ENCODE measurements around the gene KRTAP1-4. TPM values are rescaled to one million over a fixed set of nuclear protein-coding genes. Genes with fewer than 3 reads are reported as not detected.
A peak's percentile ranks its signal among the peaks of the same experiment; 100 is the strongest.
"Not testable (repeated sequence)": the region's sequence is repeated elsewhere in the genome, so short reads cannot be mapped to it uniquely, and the experiment has no call there.

The KRTAP1-4 gene
- total and polyA plus RNA-seq, 2 experiments from 2014 or later: not detected

DNA sequence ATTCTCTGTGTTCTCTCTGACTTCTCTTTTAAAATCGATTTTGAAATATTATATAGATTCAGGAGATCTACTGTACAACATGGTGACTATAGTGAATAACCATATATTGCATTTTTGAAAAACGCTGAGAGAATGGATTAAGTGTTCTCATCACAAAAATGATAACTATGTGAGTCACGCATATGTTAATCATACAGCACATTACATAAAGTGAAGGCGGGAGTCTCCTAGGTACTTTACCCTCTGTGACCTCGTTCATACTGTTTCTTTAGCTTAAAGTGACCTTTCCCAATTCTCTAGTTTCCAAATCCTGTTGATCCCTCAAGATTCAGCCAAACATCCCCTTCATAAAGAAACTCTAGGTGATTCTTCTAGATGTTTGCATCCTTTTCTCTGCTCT, 27.2 kb downstream of the KRTAP1-4 start:
- H3K27me3 ChIP-seq (replicated peaks; ENCODE audit: insufficient read depth): no peaks in the 10 kb centered on the region
- H3K4me2 ChIP-seq (ENCODE audit: unreplicated experiment): no peak overlapping the region
- H3F3A ChIP-seq (ENCODE audit: insufficient read depth): no peaks in the 10 kb centered on the region
- H2AFZ ChIP-seq: 0 out of 2 replicates have a peak overlapping the region, but pooled peaks have one; percentile 6
- DNase-seq: peak; percentile 22
- H3K36me3 ChIP-seq (ENCODE audit: low read depth): no peaks in the 10 kb centered on the region
- no peaks in the 10 kb centered on the region for H3K9me2 ChIP-seq (ENCODE audit: insufficient read depth)
- TF ChIP-seq EZH2 (IDR thresholded peaks at IDR 0.05; ENCODE audit: insufficient read depth, poor library complexity, severe bottlenecking) (no peak), EZH2phosphoT487 (IDR thresholded peaks at IDR 0.05; ENCODE audit: insufficient read depth, low read depth) (no peak)
- peaks cover 9% of the 10 kb centered on the region; the same call in 1 of the 2 replicates for H3K4me1 ChIP-seq (ENCODE audit: insufficient read depth)
- no peak overlapping the region for H3K4me3 ChIP-seq
- in situ Hi-C loops (cut with MboI): no loop called here
- H3K79me2 ChIP-seq (ENCODE audit: insufficient read depth): no peaks in the 10 kb centered on the region
- no peak overlapping the region for H3K27ac ChIP-seq
- no peaks in the 10 kb centered on the region for H3K9me3 ChIP-seq (ENCODE audit: low read depth)
- WGBS, 2 experiments (ENCODE audit: low coverage in 1 of 2, low lambda C conversion rate in 2 of 2, missing lambda C conversion rate in 2 of 2): 43 to 51% methylated on average over 5 of the region's 5 CpGs
- no peak overlapping the region for H3K9ac ChIP-seq
- H4K20me1 ChIP-seq (ENCODE audit: insufficient read depth): no peaks in the 10 kb centered on the region

DNA sequence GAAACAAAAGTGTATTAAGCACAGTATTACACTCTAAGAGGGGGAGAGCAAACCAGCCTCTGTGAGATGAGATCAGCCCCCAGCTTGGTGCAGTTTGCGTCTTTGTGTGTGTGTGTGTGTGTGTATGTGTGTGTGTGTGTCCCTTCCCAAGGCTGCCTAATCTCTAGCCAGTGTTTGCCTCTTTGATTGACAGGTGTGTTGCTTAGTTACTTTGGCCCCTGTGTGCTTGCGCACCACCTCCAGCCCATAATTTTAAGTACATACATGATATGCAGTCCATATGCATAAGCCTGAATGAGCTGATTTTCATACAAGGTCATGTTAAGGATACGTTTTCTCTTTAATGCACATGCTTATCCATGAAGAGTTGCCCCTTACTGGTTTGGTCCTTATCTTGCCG, 28.2 kb downstream of the KRTAP1-4 start:
- H3K4me2 ChIP-seq (ENCODE audit: unreplicated experiment): no peak overlapping the region
- H3K4me3 ChIP-seq: no peak overlapping the region
- no peak overlapping the region for H3K27ac ChIP-seq
- no peaks in the 10 kb centered on the region for H3K27me3 ChIP-seq (replicated peaks; ENCODE audit: insufficient read depth)
- no peak for DNase-seq
- H3K9me3 ChIP-seq (ENCODE audit: low read depth): no peaks in the 10 kb centered on the region
- no peaks in the 10 kb centered on the region for H3K79me2 ChIP-seq (ENCODE audit: insufficient read depth)
- no peak overlapping the region for H2AFZ ChIP-seq
- in situ Hi-C loops (cut with MboI): no loop called here
- TF ChIP-seq EZH2 (IDR thresholded peaks at IDR 0.05; ENCODE audit: insufficient read depth, poor library complexity, severe bottlenecking) (no peak), EZH2phosphoT487 (IDR thresholded peaks at IDR 0.05; ENCODE audit: insufficient read depth, low read depth) (no peak)
- no peaks in the 10 kb centered on the region for H3F3A ChIP-seq (ENCODE audit: insufficient read depth)
- peaks cover 9% of the 10 kb centered on the region; the same call in 1 of the 2 replicates for H3K4me1 ChIP-seq (ENCODE audit: insufficient read depth)
- no peak overlapping the region for H3K9ac ChIP-seq
- no peaks in the 10 kb centered on the region for H4K20me1 ChIP-seq (ENCODE audit: insufficient read depth)
- H3K9me2 ChIP-seq (ENCODE audit: insufficient read depth): no peaks in the 10 kb centered on the region
- 83 to 89% methylated on average over 4 of the region's 4 CpGs for WGBS, 2 experiments (ENCODE audit: low coverage in 1 of 2, low lambda C conversion rate in 2 of 2, missing lambda C conversion rate in 2 of 2)
- no peaks in the 10 kb centered on the region for H3K36me3 ChIP-seq (ENCODE audit: low read depth)

DNA sequence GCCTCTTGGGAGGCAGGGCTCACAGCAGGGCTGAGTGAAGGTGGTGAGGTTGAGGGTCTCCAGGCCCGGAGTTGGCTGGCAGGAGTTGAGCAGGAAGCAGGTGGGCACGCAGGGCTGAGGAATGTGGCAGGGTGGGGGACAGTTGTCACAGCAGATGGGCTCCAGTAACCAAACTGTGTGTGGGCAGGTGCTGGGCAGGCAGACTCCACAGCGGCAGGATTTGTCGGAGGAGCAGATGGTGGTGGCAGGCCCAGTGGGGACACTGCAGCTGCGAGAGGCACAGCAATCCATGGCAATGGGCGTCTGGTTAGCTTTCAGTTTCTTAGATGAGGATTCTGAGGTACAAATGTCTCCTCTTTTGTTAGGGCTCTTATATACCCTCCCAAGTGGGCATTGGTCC, 30.4 kb downstream of the KRTAP1-4 start, which contains the start of gene KRTAP3-2:
KRTAP3-2 (minus strand) TSS at position 344 of the 400 bp plus-strand sequence; CDS start at position 291, 53 bp downstream.
- H3K27me3 ChIP-seq (replicated peaks; ENCODE audit: insufficient read depth); H3K36me3 ChIP-seq (ENCODE audit: low read depth); H3K4me1 ChIP-seq (ENCODE audit: insufficient read depth); H3F3A ChIP-seq (ENCODE audit: insufficient read depth); H2AFZ ChIP-seq; H3K27ac ChIP-seq; H3K9me2 ChIP-seq (ENCODE audit: insufficient read depth); H3K9me3 ChIP-seq (ENCODE audit: low read depth); H4K20me1 ChIP-seq (ENCODE audit: insufficient read depth); H3K4me2 ChIP-seq (ENCODE audit: unreplicated experiment); DNase-seq; H3K4me3 ChIP-seq; in situ Hi-C loops (cut with MboI); H3K9ac ChIP-seq; H3K79me2 ChIP-seq (ENCODE audit: insufficient read depth): not testable (repeated sequence)
- WGBS, 2 experiments (ENCODE audit: low coverage in 1 of 2, low lambda C conversion rate in 2 of 2, missing lambda C conversion rate in 2 of 2): 87 to 89% methylated on average over 6 of the region's 6 CpGs

DNA sequence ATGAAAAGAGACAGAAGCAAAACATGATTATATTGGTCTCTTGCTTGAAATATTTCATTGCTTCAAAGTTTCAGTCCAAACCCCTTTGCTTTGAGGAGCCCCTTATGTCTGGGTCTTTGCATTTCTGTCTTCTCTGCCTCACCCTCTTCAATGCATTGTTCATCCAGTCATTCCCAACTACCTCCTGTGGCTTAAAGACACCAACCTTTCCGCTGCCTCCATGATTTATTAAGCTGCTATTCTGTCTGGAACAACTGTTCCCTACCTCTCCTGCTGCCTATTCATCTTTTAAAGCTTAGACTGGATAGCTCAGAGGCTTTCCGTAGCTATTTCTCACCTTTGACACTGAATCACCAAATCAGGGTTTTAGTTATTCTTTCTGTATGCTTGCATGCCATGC, 32.6 kb downstream of the KRTAP1-4 start:
- in situ Hi-C loops (cut with MboI): no loop called here
- no peak overlapping the region; the same call in 1 of the 2 replicates for H2AFZ ChIP-seq
- no peaks in the 10 kb centered on the region for H3K27me3 ChIP-seq (replicated peaks; ENCODE audit: insufficient read depth)
- no peaks in the 10 kb centered on the region for H3K4me1 ChIP-seq (ENCODE audit: insufficient read depth)
- H3K27ac ChIP-seq: no peak overlapping the region
- no peaks in the 10 kb centered on the region for H4K20me1 ChIP-seq (ENCODE audit: insufficient read depth)
- 88 to 91% methylated on average over 2 of the region's 2 CpGs for WGBS, 2 experiments (ENCODE audit: low coverage in 1 of 2, low lambda C conversion rate in 2 of 2, missing lambda C conversion rate in 2 of 2)
- no peaks in the 10 kb centered on the region for H3K9me3 ChIP-seq (ENCODE audit: low read depth)
- TF ChIP-seq EZH2phosphoT487 (IDR thresholded peaks at IDR 0.05; ENCODE audit: insufficient read depth, low read depth) (no peak), EZH2 (IDR thresholded peaks at IDR 0.05; ENCODE audit: insufficient read depth, poor library complexity, severe bottlenecking) (no peak)
- no peaks in the 10 kb centered on the region for H3K79me2 ChIP-seq (ENCODE audit: insufficient read depth)
- no peaks in the 10 kb centered on the region for H3K36me3 ChIP-seq (ENCODE audit: low read depth)
- no peak overlapping the region for H3K9ac ChIP-seq
- H3K9me2 ChIP-seq (ENCODE audit: insufficient read depth): no peaks in the 10 kb centered on the region
- H3K4me3 ChIP-seq: no peak overlapping the region
- DNase-seq: no peak
- no peak overlapping the region for H3K4me2 ChIP-seq (ENCODE audit: unreplicated experiment)
- no peaks in the 10 kb centered on the region for H3F3A ChIP-seq (ENCODE audit: insufficient read depth)

DNA sequence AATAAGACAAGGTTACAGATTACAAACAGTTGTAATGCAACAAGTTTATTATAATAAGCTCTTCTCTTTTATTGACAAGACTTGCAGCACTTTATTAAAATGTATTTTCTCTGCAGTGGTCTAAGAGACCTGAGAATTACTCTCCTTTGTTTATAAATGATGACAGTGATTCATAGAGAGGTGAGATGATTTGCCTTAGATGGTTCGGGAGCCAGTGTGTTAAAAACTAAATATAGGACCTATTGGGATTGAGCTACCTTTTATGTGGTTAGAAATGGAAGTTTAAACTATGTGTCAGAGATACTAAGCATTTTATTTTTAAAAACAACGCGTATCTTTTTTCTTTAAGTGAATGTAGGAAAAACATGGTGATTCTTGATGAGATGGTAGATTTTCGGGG, 33.2 kb downstream of the KRTAP1-4 start:
- Histone ChIP-seq H3F3A (ENCODE audit: insufficient read depth) (no peaks in the 10 kb centered on the region), H3K9ac (no peak overlapping the region), H3K79me2 (ENCODE audit: insufficient read depth) (no peaks in the 10 kb centered on the region), H2AFZ (no peak overlapping the region), H3K4me1 (ENCODE audit: insufficient read depth) (no peaks in the 10 kb centered on the region), H3K27me3 (replicated peaks; ENCODE audit: insufficient read depth) (no peaks in the 10 kb centered on the region), H3K27ac (no peak overlapping the region), H3K9me2 (ENCODE audit: insufficient read depth) (no peaks in the 10 kb centered on the region), H4K20me1 (ENCODE audit: insufficient read depth) (no peaks in the 10 kb centered on the region), H3K9me3 (ENCODE audit: low read depth) (no peaks in the 10 kb centered on the region), H3K36me3 (ENCODE audit: low read depth) (no peaks in the 10 kb centered on the region), H3K4me3 (no peak overlapping the region), H3K4me2 (ENCODE audit: unreplicated experiment) (no peak overlapping the region)
- in situ Hi-C loops (cut with MboI): no loop called here
- TF ChIP-seq EZH2phosphoT487 (IDR thresholded peaks at IDR 0.05; ENCODE audit: insufficient read depth, low read depth) (no peak), EZH2 (IDR thresholded peaks at IDR 0.05; ENCODE audit: insufficient read depth, poor library complexity, severe bottlenecking) (no peak)
- 77 to 79% methylated on average over 4 of the region's 4 CpGs for WGBS, 2 experiments (ENCODE audit: low coverage in 1 of 2, low lambda C conversion rate in 2 of 2, missing lambda C conversion rate in 2 of 2)
- no peak for DNase-seq

Data from GM23248 (cell line).